Ovary (tissue), 3 donors: ENCODE measurements around the gene TOMM6.
"Not testable (repeated sequence)": the region's sequence is repeated elsewhere in the genome, so short reads cannot be mapped to it uniquely, and the experiment has no call there.

ENCODE experiments used
- CTCF ChIP-seq, 3 donors: fragments of 450-650 bp in 2 of 3; fragments of 200-600 bp in 1 of 3; IDR thresholded peaks; one replicate each; pipeline versions ENCODE4 v1.5.1 to v1.8.0; 2016 to 2022; ENCODE audit warnings: antibody characterized with exemption in 3 of 3, mild to moderate bottlenecking in 1 of 3
- EP300 ChIP-seq: sonication (generic); formaldehyde crosslinking; IDR thresholded peaks from one replicate; pipeline ENCODE4 v1.6.1; 2017; ENCODE audit warnings: antibody characterized with exemption
- donor health status: DM: no; HTN: no; CAD: no.

- TF ChIP-seq CTCF (IDR thresholded peaks at IDR 0.05); EP300: not testable (repeated sequence)
Measured at GRCh38 chr6:41811946-41812345, 24.5 kb downstream of the TOMM6 start.
